ENCODE measurements around the gene PRSS56.
A peak's percentile ranks its signal among the peaks of the same experiment; 100 is the strongest.

PRSS56 gene

GRCh38 chr2:232533944-232534710, 13.9 kb downstream of the PRSS56 start:
- TF ChIP-seq CTCF (IDR thresholded peaks at IDR 0.05; ENCODE audit: insufficient read depth, low read depth, low read length, missing control alignments) = no peak
- H3K4me3 ChIP-seq (ENCODE audit: low read depth, low read length) = no peak overlapping the region
- DNase-seq (ENCODE audit: low read depth) = no peak

- no peak overlapping the region for H3K4me3 ChIP-seq (ENCODE audit: low read depth, low read length)
- TF ChIP-seq CTCF (IDR thresholded peaks at IDR 0.05; ENCODE audit: insufficient read depth, low read depth, low read length, missing control alignments) = no peak
- no peak for DNase-seq (ENCODE audit: low read depth)
Observed at GRCh38 chr2:232534940-232535651, 14.9 kb downstream of the PRSS56 start.

- H3K4me3 ChIP-seq (ENCODE audit: low read depth, low read length) = no peak overlapping the region
- TF ChIP-seq CTCF (IDR thresholded peaks at IDR 0.05; ENCODE audit: insufficient read depth, low read depth, low read length, missing control alignments) = no peak
- DNase-seq (ENCODE audit: low read depth) = no peak
Observed at GRCh38 chr2:232535761-232536530, 15.8 kb downstream of the PRSS56 start.

- H3K4me3 ChIP-seq (ENCODE audit: low read depth, low read length) = no peak overlapping the region
- DNase-seq (ENCODE audit: low read depth) = no peak
- TF ChIP-seq CTCF (IDR thresholded peaks at IDR 0.05; ENCODE audit: insufficient read depth, low read depth, low read length, missing control alignments) = peak; percentile 48
Observed at GRCh38 chr2:232537079-232537478, 16.9 kb downstream of the PRSS56 start.

- DNase-seq (ENCODE audit: low read depth) = no peak
- H3K4me3 ChIP-seq (ENCODE audit: low read depth, low read length) = no peak overlapping the region
- no peak for TF ChIP-seq CTCF (IDR thresholded peaks at IDR 0.05; ENCODE audit: insufficient read depth, low read depth, low read length, missing control alignments)
Observed at GRCh38 chr2:232537499-232537898, 17.3 kb downstream of the PRSS56 start.

- no peak overlapping the region for H3K4me3 ChIP-seq (ENCODE audit: low read depth, low read length)
- no peak for DNase-seq (ENCODE audit: low read depth)
- TF ChIP-seq CTCF (IDR thresholded peaks at IDR 0.05; ENCODE audit: insufficient read depth, low read depth, low read length, missing control alignments) = no peak
Observed at GRCh38 chr2:232538671-232539070, 18.5 kb downstream of the PRSS56 start.
